ENCODE measurements around the gene TTYH2.

DNA sequence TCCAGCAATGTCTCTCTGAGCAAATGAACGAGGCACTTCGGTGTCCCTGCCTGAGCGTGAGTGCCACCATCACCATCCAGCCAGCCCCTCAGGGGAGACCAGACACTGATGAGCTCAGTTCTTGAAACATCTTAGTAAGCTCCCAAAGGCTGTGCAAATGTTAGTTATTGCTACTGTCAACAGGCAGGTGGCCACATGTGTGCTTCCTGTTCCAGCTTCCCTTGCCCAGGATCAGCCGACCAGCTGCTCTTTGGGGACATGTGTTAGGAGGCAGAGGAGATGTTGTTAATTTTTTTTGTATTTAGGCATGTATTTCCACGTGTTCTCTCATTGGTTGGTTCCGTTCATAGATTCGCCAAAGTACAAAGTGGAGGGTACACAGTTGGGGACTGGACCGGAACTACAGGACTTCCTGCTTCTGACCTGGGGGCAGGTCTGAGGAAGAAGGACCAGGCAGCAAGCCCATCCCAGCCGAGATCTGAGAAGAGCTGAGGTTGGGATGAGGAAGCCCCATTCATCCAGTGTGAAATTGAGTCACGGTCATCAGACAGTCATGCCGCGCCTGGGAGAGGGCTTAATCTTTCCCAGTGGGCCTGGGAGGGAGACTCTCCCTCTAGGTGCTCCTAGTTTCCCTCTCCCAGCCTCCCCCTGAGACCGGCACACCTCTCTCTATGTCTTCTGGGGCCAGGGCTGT is 3.8 kb downstream of the TTYH2 start:
- TF ChIP-seq EZH2 (IDR thresholded peaks at IDR 0.05; ENCODE audit: low read depth, unreplicated experiment), result no peak
- TF ChIP-seq POLR2AphosphoS5 (IDR thresholded peaks at IDR 0.05; ENCODE audit: low read depth), result no peak
- TF ChIP-seq, protein P1, sequence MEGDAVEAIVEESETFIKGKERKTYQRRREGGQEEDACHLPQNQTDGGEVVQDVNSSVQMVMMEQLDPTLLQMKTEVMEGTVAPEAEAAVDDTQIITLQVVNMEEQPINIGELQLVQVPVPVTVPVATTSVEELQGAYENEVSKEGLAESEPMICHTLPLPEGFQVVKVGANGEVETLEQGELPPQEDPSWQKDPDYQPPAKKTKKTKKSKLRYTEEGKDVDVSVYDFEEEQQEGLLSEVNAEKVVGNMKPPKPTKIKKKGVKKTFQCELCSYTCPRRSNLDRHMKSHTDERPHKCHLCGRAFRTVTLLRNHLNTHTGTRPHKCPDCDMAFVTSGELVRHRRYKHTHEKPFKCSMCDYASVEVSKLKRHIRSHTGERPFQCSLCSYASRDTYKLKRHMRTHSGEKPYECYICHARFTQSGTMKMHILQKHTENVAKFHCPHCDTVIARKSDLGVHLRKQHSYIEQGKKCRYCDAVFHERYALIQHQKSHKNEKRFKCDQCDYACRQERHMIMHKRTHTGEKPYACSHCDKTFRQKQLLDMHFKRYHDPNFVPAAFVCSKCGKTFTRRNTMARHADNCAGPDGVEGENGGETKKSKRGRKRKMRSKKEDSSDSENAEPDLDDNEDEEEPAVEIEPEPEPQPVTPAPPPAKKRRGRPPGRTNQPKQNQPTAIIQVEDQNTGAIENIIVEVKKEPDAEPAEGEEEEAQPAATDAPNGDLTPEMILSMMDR (conservative IDR thresholded peaks at IDR 0.05; ENCODE audit: low read depth in 2 of 2), result no peak
- TF ChIP-seq REST (IDR thresholded peaks at IDR 0.05; ENCODE audit: unreplicated experiment), result no peak
- TF ChIP-seq ZNF331 (CRISPR knock-in tag; IDR thresholded peaks at IDR 0.05; ENCODE audit: low read depth), result no peak
- TF ChIP-seq ETS1 (IDR thresholded peaks at IDR 0.05), result no peak
